BLaER1 treated with 17β-estradiol and CSF1 and Interleukin-3, amounts not matched to agents 10 nM and 100 nM (cell line): ENCODE measurements around the gene CHN1.

Source experiments
- H3K27ac ChIP-seq, 11 experiments: shearing (Covaris generic); formaldehyde crosslinking; 2 replicates each; pipeline ENCODE4 v1.8.1; 2022
- H3K27me3 ChIP-seq, 11 experiments: shearing (Covaris generic); formaldehyde crosslinking; 2 replicates each; pipeline ENCODE4 v1.8.1; 2022
- H3K36me3 ChIP-seq, 11 experiments: shearing (Covaris generic); formaldehyde crosslinking; 2 replicates each; pipeline ENCODE4 v1.8.1; 2022
- H3K4me1 ChIP-seq, 10 experiments: shearing (Covaris generic); formaldehyde crosslinking; 2 replicates each; pipeline ENCODE4 v1.8.1; 2022
- H3K4me2 ChIP-seq, 11 experiments: shearing (Covaris generic); formaldehyde crosslinking; 2 replicates each; pipeline ENCODE4 v1.8.1; 2022
- H3K4me3 ChIP-seq, 10 experiments: shearing (Covaris generic); formaldehyde crosslinking; 2 replicates each; pipeline ENCODE4 v1.8.1; 2022
- H3K9ac ChIP-seq, 11 experiments: shearing (Covaris generic); formaldehyde crosslinking; 2 replicates each; pipeline ENCODE4 v1.8.1; 2022
- H3K9me3 ChIP-seq, 11 experiments: shearing (Covaris generic); formaldehyde crosslinking; replicated peaks in 1 of 11; 2 replicates each; pipeline ENCODE4 v1.8.1; 2022
- H4K20me1 ChIP-seq, 11 experiments: shearing (Covaris generic); formaldehyde crosslinking; 2 replicates each; pipeline ENCODE4 v1.8.1; 2022
- Cebpa-rat ChIP-seq, 11 experiments: shearing (Covaris generic); IDR thresholded peaks; 2 replicates each; pipeline ENCODE4 v1.8.1; 2022

Gene CHN1

DNA sequence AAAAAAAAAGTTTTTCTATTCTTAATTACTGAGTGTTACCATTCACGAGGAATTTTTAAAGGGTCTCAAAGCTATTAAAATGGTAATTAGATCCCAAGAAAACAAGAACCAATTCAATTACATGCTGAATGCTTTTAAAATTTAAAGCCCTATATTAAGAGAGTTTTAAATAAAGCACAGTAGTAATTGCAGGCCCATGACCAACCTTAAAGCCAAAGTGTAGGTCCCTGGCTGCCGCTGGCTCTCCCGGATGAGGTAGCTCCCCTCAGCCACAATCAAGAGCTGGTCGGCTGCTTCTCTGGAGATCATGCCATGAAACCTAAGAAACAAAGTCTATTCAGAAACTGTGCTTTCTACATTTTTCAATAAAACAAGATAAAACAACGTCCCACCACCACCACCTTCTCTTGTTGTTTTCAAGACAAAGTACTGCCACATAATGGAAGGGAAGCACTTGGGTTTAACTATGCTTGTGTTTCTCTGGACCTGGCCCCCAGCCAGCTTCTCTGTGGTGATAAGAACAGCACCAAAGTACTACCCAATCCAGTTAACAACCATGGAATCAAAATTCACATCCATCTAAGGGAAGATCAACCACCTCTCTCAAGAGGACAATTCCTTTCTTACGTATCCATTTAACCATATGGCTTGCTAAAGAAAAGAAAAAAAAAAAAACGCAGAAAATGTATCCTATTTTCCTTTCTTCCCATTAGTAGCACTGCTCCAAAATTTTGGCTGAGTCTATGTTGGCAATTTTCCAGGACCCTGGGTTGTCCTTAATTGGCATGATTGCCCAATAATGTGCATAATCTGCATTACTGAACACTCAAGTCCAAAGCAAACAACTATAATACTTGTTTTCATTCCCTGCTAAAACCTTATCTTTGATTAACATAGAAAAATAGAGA is 90.1 kb downstream of the CHN1 start:
- no peak for TF ChIP-seq Cebpa-rat (IDR thresholded peaks at IDR 0.05)
- Histone ChIP-seq H3K9ac (no peak overlapping the region), H3K4me1 (no peaks in the 10 kb centered on the region), H3K4me3 (no peak overlapping the region), H4K20me1 (no peaks in the 10 kb centered on the region), H3K27me3 (no peaks in the 10 kb centered on the region), H3K36me3 (no peaks in the 10 kb centered on the region), H3K4me2 (no peak overlapping the region), H3K9me3 (no peaks in the 10 kb centered on the region), H3K27ac (no peak overlapping the region)

DNA sequence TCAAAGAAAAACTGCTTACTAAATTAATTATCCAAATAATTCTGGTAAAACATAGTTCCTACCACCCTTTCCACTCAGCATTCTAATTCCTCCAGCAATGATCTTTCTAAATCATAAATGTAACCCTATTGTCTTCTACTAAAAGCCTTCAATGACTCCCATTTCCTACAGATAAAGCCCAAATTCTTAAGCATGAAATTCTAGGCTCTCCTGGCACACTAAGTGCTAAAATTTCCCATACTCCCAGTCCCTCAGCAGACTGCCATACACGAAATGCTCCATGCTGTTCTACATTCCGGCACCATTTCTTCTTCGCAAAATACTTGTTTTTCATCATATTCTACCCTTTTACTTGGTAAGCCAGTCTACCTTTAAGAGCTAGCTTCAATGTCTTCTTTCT is 96.9 kb downstream of the CHN1 start:
- H3K4me1 ChIP-seq: peaks cover 0 to 8% (median 0%) of the 10 kb centered on the region in 10 experiments; a peak in 4 of 20 replicates
- no peak overlapping the region for H3K9ac ChIP-seq
- H3K4me3 ChIP-seq: no peak overlapping the region
- no peak overlapping the region for H3K27ac ChIP-seq
- TF ChIP-seq Cebpa-rat (IDR thresholded peaks at IDR 0.05): no peak
- H3K9me3 ChIP-seq: no peaks in the 10 kb centered on the region
- no peak overlapping the region for H3K4me2 ChIP-seq
- H4K20me1 ChIP-seq: no peaks in the 10 kb centered on the region
- H3K27me3 ChIP-seq: no peaks in the 10 kb centered on the region
- H3K36me3 ChIP-seq: no peaks in the 10 kb centered on the region

GRCh38 chr2:174903264-174903556 is 102.0 kb downstream of the CHN1 start:
- Histone ChIP-seq H4K20me1 (no peaks in the 10 kb centered on the region), H3K36me3 (no peaks in the 10 kb centered on the region), H3K4me3 (no peak overlapping the region), H3K27me3 (no peaks in the 10 kb centered on the region), H3K9me3 (no peaks in the 10 kb centered on the region), H3K9ac (no peak overlapping the region), H3K27ac (no peak overlapping the region), H3K4me2 (peak overlapping the region in 2 of 11 experiments; percentile 1 to 31; a peak in 1 of 22 replicates), H3K4me1 (peaks cover 0 to 16% (median 2%) of the 10 kb centered on the region in 10 experiments; a peak in 7 of 20 replicates)
- TF ChIP-seq Cebpa-rat (IDR thresholded peaks at IDR 0.05): no peak

DNA sequence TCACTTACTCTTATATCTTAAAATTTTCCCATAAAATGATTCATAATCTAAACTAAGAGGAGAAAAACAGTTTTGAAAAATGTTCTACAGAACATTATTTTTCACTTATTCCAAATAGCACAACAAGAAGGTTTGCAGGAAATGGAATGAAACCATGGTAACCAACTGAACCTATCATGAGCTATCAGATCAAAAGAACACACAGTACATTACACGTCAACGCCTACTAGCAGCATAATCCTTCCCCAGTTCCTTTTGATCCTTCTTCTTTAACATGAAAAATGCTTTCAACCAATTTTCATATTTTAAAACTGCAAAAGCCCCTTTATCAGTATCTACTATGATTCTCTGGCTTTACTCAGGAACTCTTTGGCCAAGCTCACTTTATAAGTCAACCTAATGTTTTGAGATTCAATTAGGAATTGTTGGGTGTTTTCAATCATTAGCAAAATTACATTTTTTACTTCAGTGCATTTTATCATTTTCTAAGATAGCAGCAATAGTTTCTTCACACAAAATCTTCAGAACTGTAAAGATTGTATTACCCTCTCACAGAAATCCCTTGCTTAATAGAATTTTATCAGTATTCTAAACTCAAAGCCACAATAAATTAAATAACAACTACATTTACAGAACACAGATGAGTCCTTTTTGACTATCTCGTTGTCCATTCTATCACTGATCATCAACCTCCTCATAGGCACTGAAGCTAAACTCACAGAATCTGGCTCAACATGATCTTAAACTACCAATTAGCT is 102.5 kb downstream of the CHN1 start:
- H3K27me3 ChIP-seq: no peaks in the 10 kb centered on the region
- no peak for TF ChIP-seq Cebpa-rat (IDR thresholded peaks at IDR 0.05)
- no peak overlapping the region for H3K4me3 ChIP-seq
- peaks cover 0 to 16% (median 2%) of the 10 kb centered on the region in 10 experiments; a peak in 7 of 20 replicates for H3K4me1 ChIP-seq
- peak overlapping the region in 2 of 11 experiments; percentile 1 to 31; a peak in 3 of 22 replicates for H3K4me2 ChIP-seq
- H3K9ac ChIP-seq: no peak overlapping the region
- no peaks in the 10 kb centered on the region for H3K9me3 ChIP-seq
- no peaks in the 10 kb centered on the region for H4K20me1 ChIP-seq
- H3K36me3 ChIP-seq: no peaks in the 10 kb centered on the region
- H3K27ac ChIP-seq: no peak overlapping the region

DNA sequence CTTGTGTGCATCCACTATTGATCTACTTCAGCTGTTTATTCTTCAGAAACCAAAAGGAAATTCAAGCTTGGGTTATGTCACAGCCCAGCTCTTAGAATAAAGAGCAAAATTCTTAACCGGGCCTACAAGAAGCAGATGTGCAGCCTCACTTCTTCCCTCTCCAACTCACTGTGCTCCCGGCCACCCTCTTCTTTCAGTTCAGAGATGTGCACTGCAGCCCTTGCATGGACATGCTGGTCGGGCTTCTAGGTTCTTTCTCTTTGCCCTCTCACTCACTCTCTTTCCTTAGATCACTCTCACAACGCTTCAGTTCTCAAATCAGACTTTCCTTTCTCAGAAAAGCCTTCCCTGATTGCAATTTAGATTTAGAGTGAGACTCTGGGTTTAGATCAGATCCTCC is 104.1 kb downstream of the CHN1 start:
- no peaks in the 10 kb centered on the region for H3K36me3 ChIP-seq
- H3K9me3 ChIP-seq: no peaks in the 10 kb centered on the region
- no peak overlapping the region for H3K27ac ChIP-seq
- no peak overlapping the region for H3K9ac ChIP-seq
- no peak for TF ChIP-seq Cebpa-rat (IDR thresholded peaks at IDR 0.05)
- H3K4me1 ChIP-seq: peaks cover 0 to 10% (median 2%) of the 10 kb centered on the region in 10 experiments; a peak in 7 of 20 replicates
- no peak overlapping the region for H3K4me3 ChIP-seq
- no peak overlapping the region for H3K4me2 ChIP-seq
- no peaks in the 10 kb centered on the region for H4K20me1 ChIP-seq
- H3K27me3 ChIP-seq: no peaks in the 10 kb centered on the region

DNA sequence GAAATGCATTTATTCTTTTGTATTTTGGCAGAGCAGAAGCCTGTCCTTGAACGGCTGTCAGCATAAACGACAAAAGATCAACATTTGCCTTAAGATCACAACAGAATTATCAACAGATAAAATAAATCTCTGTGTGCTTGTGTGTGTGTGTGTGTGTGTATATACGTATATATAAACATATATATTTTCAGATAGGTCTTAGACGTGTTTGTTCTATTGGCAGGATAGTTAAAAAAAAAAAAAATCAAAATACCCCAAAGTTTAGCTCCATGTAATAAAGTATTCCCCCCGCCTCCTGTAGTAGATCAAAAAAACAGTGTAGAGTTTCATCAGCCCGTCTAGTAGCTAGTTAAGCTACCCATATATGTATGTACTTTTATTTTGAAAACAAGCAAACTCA is 107.9 kb downstream of the CHN1 start:
- Histone ChIP-seq H3K9me3 (no peaks in the 10 kb centered on the region), H3K4me3 (no peak overlapping the region), H3K9ac (no peak overlapping the region), H3K4me2 (no peak overlapping the region), H3K27ac (no peak overlapping the region), H3K27me3 (no peaks in the 10 kb centered on the region), H4K20me1 (no peaks in the 10 kb centered on the region), H3K4me1 (no peaks in the 10 kb centered on the region; a peak in 1 of 20 replicates), H3K36me3 (no peaks in the 10 kb centered on the region)
- no peak for TF ChIP-seq Cebpa-rat (IDR thresholded peaks at IDR 0.05)

DNA sequence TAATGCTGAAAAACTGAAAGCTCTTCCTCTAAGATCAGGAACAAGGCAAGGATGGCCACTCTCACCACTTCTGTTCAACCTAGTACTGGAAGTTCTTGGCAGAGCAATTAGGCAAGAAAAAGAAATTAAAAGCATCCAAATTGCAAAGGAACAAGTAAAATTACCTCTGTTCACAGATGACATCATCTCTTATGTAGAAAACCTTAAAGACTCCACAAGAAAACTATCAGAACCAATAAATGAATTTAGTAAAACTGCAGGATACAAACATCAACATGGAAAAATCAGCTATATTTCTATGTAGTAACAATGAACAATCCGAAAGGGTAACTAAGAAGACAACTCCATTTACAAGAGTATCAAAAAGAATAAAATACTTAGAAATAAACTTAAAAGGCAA is 112.2 kb downstream of the CHN1 start:
- Histone ChIP-seq H3K9ac (no peak overlapping the region), H3K4me3 (no peak overlapping the region), H3K27me3 (no peaks in the 10 kb centered on the region), H3K4me2 (no peak overlapping the region), H3K4me1 (no peaks in the 10 kb centered on the region), H3K27ac (no peak overlapping the region), H3K9me3 (no peaks in the 10 kb centered on the region), H4K20me1 (no peaks in the 10 kb centered on the region), H3K36me3 (no peaks in the 10 kb centered on the region)
- no peak for TF ChIP-seq Cebpa-rat (IDR thresholded peaks at IDR 0.05)

GRCh38 chr2:174892546-174892945 is 112.6 kb downstream of the CHN1 start:
- H3K27me3 ChIP-seq: no peaks in the 10 kb centered on the region
- no peak overlapping the region for H3K4me2 ChIP-seq
- H3K36me3 ChIP-seq: no peaks in the 10 kb centered on the region
- no peak overlapping the region for H3K4me3 ChIP-seq
- H3K9ac ChIP-seq: no peak overlapping the region
- H3K4me1 ChIP-seq: no peaks in the 10 kb centered on the region
- TF ChIP-seq Cebpa-rat (IDR thresholded peaks at IDR 0.05): no peak
- H3K27ac ChIP-seq: no peak overlapping the region
- H3K9me3 ChIP-seq: no peaks in the 10 kb centered on the region
- H4K20me1 ChIP-seq: no peaks in the 10 kb centered on the region

DNA sequence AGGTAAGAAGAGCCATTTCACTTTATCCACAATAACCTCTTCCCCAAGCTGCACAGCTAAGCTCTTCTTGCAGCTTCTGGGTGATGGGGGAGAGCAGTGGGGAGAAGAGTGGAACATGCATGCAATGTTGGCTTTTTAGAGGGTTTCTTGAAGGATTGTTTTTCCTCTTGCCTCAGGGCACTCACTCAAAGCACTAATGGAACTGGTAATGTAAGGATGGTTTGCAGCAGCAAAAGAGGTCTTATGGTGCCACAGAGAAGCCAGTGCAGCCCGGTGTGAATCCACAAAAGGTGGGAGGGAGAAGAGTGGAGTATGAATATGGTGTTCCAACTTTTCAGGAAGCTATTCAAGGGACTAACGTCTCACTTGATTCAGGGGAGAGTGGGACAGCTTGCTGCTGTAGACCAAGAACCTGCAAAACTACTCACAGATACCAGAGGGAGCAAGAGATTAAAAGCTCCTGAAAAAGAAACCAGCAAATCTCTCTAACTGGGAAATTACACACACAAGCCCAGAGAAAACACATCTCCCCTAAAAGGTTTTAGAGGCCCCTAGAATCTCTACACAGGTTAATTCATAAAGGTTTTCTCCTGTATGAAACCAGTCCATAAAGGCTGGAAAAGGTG is 116.4 kb downstream of the CHN1 start:
- Histone ChIP-seq H3K27ac (no peak overlapping the region), H3K4me2 (no peak overlapping the region), H3K9me3 (peaks cover 0 to 6% (median 0%) of the 10 kb centered on the region in 11 experiments; a peak in 3 of 22 replicates), H3K4me3 (no peak overlapping the region), H3K27me3 (no peaks in the 10 kb centered on the region), H3K9ac (no peak overlapping the region), H3K4me1 (no peaks in the 10 kb centered on the region), H4K20me1 (no peaks in the 10 kb centered on the region), H3K36me3 (no peaks in the 10 kb centered on the region)
- TF ChIP-seq Cebpa-rat (IDR thresholded peaks at IDR 0.05): no peak
